ENCODE measurements around the gene FAM193A.
"Not testable (repeated sequence)": the region's sequence is repeated elsewhere in the genome, so short reads cannot be mapped to it uniquely, and the experiment has no call there.

Gene FAM193A

DNA sequence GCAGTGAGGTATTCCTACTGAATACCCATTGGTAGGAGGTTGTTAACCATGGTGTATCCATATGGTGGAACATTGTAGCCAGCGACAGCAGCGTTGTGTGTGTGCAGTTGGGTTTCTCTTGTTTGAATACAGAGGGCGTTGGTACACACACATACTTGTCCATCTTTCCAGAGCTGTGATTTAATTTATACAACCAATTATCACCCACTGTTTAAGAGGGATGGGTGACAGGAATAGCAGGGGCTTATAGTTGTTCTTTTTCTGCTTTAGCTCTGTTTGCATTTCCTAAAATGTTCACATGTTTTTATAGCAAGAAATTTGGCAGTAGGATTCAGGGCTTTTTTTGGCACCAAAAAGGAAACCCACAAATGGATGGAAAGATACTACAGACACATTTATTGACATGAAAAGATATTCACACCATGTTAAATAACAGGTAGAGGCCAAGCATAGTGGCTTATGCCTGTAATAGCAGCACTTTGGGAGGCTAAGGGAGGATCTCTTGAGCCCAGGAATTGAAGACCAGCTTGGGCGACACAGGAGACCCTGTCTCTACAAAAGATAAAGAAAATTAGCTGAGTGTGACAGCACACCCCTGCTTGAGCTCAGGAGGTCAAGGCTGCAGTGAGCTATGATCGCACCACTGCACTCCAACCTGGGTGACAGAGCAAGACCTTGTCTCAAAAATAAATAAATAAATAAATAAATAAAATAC is 159.1 kb downstream of the FAM193A start:
- DNase-seq: no peak

DNA sequence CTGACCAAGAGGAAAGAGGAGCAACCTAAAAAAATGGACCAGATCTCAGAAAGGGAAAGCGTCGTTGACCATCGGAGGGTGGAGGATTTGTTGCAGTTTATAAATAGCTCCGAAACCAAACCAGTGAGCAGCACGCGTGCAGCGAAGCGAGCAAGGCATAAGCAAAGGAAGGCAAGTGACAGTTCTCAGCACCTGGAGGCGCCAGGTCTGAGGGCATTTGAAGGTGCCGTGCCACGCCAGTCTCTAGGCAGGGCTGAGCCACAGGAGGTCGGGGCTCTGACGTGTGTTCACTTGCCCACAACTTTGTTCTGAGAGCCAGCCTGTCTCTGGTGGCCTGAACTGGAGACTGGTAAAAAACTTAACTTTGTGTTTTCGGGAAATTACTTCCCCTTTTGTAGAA is 160.0 kb downstream of the FAM193A start:
- DNase-seq: no peak

DNA sequence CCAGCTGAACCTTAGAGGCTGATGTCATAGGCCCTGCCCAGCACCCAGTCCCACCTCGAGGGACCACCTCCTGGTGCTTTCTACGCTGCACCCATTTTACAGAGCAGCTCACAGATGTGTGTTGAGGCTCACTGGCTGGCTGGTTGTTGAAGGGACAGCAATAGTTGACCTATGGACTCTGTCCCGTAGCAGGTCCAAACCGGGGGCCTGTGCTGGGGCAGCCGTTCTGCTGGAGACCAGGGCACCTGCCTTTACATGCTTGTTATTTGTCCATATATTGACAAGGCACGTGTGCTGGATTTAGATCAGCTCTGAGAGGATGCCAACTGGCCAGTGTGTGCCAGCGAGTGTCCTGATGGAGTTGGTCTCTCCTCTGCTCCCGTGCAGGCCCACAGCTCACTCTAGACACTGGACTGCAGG is 161.6 kb downstream of the FAM193A start:
- DNase-seq: no peak

DNA sequence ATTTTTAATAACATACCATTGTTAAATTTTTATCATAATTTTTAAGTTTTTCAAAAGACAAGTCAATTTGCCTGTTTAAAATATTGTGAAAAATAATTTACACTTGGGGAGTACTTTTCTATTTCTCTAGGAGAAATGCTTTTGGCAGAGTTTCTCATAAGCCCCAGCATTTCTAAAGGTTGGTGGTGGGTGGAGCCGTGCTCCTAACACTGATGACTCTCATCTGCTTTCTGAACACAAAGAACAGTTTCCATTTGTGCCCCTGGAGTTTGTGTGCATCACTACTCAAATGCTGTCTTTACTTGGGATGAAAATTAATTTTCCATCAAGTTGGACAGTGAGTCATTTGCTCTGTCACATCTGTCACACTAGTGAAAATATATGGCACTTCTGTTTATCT is 162.1 kb downstream of the FAM193A start:
- DNase-seq: no peak

DNA sequence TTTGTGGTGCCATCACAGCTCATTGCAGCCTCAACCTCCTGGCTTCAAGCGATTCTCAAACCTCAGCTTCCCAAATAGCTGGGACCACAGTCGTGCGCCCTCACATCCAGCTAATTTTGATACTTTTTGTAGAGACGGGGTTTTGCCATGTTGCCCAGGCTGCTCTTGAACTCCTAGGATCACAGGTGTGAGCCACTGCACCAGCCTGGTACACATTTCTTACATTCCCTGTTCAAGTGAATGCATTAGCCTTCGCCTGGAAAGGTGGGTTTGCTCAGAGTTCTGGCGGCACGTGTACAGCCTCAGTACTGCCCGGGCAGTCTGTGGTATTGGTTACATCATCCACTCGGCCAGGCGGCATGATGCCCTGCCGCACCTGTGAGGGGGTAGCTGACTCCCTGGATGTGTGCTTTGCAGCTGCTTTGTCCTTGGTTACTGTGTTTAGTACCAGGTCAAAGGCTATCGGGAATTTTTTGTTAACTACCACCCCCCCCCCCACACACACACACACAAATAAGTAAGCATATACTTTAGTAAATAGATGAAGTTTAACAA is 162.6 kb downstream of the FAM193A start:
- DNase-seq: no peak

DNA sequence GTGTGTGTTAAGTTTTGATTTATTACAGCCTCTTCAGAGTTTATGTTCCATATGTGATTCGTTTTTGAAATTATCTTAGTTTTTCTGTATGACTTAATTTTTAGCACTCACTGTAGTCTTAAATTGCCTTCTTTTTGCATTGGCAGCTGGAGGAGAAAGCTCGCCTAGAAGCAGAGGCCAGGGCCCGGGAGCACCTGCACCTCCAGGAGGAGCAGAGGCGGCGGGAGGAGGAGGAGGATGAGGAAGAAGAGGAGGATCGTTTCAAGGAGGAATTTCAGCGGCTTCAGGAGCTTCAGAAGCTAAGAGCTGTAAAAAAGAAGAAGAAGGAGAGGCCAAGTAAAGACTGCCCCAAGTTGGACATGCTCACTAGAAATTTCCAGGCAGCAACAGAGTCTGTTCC is 163.1 kb downstream of the FAM193A start:
- no peak for DNase-seq

DNA sequence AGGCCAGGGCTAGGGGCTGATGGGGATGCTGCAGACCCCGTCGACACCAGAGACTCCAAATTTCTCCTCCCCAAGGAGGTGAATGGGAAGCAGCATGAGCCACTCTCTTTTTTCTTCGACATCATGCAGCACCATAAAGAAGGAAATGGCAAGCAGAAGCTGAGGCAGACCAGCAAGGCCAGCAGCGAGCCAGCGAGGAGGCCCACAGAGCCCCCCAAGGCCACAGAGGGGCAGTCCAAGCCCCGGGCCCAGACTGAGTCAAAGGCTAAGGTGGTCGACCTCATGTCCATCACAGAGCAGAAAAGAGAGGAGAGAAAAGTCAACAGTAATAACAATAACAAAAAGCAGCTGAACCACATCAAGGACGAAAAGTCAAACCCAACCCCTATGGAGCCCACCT is 163.6 kb downstream of the FAM193A start:
- no peak for DNase-seq

DNA sequence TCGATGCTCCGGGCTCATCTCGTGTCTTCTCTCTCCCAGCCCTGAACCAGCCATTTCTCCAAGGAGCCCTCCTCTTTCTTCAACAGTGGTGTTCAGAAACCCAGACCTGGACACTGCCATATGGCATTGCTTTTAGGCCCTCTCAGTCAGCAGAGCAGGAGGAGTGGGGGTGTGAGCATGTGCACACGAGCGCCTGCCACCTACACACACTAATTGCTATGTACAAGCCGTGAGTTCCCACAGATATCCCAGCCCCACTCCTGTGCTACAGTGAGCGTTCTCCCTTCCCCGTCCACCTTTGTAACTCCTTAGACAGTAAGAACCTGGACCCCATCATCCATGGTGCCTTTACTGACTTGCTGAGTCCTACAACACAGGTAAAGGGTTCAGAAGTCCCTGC is 165.9 kb downstream of the FAM193A start:
- no peak for DNase-seq

DNA sequence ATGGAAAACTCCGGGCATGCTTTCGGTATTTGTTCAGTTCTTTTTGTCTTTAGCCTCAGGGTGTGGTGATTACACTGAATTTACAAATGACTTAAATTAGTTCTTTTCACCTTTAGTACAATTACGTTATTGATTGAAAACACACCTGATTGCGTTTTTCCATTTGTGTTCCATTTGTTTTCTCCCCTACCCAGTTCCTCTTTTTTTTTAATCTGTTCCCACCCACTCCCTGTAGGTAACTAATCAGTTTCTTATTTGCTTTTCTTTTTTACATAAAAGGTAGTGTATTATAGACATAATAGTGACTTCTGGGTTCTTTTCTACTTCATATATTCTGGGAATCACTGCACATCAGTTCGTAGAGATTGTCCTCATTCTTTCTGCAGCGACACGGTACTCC is 166.3 kb downstream of the FAM193A start:
- no peak for DNase-seq

DNA sequence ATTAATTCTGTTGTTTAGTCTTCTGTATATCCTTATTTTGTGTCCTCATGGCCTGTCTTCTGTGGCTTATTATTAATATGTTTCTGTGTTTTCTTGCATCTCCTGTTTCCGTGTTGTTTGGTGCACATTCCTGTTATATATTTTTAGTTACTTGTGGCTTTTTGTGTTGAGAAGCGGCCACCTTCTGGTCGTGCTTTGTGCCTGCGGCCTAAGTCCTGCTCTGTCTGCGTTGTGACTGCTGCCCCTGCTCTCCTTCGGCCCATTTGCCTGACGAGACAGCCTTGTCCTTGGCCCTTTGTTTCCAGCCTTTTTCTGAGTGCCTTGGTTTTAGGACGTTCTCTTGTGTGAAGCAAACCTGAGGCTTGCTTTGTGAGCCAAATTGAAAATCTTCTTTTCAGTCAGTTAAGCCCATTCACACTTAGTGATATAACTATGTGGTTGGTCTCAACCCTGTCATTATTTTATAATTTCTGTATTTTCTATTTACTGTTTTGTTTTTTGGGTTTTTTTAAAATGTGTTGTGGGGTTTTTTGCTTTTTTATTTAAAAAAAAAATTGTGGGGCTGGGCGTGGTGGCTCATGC is 175.9 kb downstream of the FAM193A start:
- DNase-seq: peak; percentile 66

DNA sequence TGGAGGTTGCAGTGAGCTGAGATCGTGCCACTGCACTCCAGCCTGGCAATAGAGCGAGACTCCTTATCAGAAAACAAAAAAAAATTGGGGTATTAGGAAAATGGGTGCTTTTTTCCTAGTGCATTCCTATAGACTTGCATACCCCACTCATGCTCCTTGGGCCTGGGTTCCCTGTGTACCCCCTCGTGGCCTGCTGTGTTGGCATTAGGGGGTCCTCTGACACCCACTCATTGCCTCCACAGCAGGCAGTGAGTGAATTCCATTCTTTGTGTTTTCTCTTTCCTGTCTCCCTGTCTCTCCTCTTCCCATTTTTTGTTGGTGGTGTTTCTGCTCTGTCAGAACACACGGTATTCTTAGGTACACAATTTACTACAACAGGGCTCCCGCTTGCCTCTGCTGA is 176.9 kb downstream of the FAM193A start:
- DNase-seq: no peak

DNA sequence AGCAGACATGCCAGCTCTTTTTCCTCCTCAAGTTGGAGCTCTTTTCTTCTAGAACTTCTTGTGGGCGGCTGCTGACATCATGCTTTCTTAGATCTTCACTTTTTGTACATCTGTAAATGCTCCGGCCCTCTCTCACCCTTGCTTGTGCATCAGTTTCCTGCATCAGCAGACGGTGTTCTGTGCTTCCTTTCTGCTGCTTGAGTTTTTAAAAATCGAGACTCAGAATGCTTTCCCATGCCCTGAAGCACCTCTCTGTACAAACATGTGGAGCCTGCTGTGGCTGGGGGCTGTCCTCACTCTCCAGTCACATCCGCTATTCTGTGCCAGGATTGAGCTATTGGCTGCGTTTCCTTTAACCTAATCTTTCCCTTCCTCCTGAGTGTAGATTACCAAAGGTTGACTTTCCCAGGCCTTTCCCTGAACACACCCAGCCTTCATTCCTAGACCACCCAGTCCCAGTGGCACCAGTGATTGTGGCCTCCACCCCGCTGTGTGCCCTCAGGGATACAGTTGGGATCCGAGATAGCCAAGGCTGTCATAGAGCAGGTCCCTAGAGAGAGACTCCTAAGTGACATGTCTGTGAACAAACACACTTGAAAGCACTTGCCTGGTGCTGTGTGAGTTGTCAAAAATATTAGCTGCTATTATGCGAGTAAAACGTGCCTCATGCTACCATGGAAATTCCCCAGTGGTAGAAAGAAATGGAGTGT is 177.8 kb downstream of the FAM193A start:
- peak; percentile 44 for DNase-seq

DNA sequence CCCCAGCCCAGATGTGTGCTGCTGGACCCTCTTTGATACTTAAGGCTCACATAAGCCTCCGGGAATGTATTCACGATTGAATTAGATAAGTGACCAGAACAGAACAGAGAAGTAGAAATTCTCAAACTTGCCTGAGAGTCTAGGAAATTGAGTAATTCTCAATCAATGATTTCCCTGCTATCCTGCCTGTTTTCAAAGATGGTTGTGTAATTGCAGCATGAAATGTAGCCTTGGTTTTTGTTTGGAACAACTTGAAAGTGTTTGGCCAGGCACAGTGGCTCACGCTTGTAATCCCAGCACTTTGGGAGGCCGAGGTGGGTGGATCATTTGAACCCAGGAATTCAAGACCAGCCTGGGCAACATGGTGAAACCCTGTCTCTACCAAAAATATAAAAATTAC is 178.5 kb downstream of the FAM193A start:
- DNase-seq: no peak

DNA sequence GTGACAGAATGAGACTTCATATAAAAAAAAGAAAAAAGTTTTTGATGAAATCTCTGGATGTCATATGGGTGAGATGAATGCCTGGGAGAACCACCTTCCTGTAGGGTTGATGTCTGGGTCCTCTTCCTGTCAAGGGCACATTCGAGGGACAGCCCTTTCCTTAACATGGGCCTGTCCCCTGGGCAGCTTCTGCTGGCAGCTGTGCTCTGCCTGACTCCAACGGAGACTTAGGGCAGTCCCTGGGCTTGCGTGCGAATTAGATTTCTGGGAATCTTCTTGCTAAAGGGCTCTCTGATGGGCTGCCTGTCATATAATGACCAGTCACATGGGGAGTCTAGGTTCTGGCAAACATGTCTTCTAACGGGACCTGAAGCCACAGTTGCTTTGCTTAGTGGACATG is 179.0 kb downstream of the FAM193A start:
- DNase-seq: no peak

DNA sequence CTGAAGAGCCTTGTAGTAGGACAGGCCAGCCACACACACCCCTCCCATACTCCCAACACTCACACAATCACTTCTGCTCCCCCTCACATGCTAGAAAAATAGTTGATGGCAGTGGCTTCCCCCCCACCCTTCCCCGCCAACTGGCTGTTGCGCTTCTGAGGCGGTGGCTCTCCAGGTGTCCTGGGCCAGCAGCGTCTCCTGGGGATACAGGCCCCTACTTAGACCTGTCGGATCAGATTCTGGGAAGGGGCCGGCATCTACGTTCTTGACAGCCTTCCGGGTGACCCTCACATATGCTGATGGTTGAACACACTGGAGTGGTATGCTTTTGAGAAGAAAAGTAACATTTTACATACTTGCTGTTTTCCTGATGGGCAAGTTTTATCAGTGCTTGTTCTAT is 179.8 kb downstream of the FAM193A start:
- DNase-seq: no peak

DNA sequence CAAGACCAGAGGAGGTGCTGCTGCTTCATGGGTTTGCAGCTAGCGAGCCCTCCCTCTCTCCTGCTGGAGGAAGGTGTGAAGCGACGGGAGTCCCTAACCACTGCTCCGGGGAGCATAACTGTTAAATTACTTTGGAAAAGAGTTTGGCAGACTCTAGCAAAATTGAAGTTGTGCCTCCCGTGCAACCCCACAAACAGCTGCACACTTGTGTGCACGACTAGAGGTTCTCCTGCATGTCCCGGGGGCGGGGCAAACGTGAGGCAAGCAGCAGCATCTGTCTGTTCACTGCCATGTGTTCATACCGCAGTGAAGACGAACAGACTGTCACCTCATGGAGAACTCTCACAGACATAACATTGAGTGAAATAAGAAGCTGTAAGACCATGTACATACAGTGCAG is 185.1 kb downstream of the FAM193A start:
- no peak for DNase-seq

DNA sequence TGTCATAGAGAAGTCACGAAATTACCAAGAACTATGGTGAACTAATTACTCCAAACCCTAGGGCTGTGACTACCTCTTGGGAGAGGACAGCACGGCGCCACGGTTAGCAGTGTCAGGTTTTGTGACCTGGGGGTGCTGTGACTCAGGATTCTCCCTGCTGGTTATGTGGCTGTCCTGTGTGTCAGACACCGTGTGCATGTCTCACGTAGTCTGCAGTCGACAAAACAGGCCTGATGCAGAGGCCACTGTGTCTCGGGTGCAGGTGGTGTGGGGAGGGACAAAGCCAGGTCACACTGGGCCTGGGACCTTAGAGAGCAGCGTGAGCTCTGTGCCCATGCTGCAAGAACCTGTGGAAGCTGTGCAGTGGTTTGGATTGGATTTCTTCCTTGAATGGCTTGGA is 185.6 kb downstream of the FAM193A start:
- DNase-seq: no peak

DNA sequence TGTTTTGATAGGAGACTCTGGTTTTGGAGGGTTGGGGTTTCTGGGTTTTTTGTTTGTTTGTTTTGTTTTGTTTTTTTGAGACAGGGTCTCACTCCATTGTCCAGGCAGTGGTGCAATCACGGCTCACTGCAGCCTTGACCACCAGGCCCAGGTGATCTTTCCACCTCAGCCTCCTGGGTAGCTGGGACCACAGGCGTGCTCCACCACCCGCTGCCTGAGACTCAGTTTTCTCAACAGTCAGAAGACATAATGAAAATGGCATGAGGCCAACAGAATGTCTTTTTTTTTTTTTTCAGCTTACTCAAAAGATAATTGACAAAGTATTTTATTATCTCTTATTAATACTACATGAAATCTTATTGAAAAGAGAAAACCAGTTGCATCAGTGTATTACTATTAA is 187.3 kb downstream of the FAM193A start:
- DNase-seq: no peak

DNA sequence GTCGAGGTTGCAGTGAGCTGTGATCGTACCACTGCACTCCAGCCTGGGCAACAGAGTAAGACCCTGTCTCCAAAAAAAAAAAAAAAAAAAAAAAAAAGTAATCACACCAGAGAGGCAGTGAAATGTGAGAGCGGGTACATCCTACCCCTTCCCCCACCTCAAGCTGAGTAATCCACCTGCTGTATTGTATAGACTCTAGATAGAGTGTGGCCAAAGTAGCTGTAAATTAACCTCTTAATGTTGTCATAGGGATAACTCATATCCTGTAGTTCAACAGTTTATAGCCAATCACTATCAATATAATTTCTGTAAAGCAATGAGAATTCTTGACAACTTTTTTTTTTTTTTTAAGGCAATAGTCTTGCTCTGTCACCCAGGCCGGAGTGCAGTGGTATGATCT is 188.9 kb downstream of the FAM193A start:
- DNase-seq: no peak

DNA sequence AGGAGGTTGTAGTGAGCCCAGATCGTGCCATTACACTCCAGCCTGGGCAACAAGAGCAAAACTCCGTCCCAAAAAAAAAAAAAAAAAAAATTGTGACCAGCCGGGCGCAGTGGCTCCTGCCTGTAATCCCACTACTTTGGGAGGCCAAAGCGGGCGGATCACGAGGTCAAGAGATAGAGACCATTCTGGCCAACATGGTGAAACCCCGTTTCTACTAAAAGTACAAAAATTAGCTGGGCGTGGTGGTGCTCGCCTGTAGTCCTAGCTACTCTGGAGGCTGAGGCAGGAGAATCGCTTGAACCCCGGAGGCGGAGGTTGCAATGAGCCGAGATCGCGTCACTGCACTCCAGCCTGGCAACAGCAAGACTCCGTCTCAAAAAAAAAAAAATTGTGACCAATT is 190.4 kb downstream of the FAM193A start:
- DNase-seq: not testable (repeated sequence)

DNA sequence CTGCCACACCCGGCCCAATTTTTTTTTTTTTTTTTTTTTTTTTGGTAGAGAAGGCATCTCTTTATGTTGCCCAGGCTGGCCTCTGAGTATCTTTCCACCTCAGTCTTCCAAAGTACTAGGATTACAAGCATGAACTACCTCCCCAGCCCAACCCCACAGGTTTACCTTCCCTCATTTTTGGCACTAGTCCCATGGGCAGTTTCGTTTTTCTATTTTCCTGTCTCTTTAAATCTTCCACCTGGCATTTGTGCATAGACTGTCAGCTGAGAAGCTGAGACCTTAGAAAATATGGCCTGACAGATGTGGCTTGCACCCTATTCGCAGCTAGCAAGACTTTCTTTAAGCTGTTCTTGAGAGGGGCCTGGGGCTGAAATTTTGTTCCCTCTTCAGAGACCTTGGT is 191.8 kb downstream of the FAM193A start:
- DNase-seq: no peak

DNA sequence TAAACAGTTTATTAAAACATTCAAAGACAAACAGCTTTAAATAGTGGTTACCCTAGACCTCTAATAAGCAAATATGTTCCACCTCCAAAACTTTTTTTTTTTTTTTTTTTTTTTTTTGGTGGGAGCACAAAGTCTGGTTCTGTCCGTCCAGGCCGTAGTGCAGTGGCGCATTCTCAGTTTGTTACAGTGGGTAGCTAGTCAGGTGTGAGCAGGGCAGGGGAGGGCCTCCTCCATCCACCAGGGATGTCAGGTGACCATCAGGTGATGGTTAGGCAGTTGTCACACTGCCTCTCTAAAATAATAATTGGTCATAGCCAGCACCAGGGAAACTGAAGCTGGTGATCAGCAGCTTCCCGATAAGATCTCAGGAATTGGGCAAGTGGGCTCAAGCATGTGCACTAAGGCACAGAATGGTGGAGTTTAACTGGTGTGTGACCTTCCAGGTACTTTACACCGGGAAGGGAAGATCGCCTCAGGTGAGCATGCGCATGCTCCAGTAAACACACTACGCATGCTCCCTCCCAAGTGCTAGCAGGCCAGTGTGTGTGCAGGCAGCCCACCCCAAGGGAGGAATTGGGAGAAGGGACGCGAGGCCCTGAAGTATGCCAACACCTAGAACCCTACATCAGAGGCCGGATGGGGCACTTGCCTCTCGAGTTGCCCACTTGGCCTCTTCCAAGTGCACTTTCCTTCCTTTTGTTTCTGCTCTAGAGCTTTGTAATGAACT is 192.5 kb downstream of the FAM193A start:
- DNase-seq: no peak

DNA sequence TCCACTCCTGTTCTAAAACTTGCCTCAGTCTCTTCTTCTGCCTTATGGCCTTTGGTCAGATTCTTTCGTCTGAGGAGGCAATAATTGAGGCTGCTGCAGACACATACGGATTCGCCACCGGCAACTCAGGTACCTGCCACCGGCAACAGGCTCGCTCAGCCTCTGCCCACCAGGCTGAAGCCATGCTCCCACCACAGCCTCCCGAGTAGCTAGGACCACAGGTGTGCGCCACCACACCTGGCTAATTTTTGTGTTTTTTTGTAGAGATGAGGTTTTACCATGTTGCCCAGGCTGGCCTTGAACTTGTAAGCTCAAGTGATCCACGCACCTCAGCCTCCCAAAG is 193.1 kb downstream of the FAM193A start:
- no peak for DNase-seq

DNA sequence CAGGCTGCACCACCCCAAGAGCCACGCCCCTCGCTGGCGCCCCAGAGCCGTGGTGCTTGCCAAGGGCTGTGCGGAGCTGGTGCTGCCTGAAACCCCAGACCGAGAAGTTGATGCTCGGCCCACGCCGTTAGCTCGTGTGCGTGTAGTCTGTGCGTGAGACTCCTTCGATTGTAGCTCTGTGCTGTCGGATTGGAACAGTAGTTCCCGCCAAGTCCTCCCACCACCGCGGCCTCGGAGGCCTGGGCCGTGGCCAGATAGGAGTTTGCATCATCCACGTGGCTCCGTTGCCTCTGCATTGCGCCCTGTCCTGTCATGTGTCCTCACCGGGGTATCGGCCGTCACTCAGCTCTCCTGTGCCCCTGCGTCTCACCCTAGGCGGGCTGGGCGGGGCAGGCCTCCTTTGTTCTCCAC is 195.5 kb downstream of the FAM193A start:
- no peak for DNase-seq

Data from hematopoietic multipotent progenitor cell treated with erythropoietin and hydrocortisone succinate and interleukin-3 and kit ligand, for 4 days (in vitro differentiated cells).